Upper lobe of left lung (tissue), 6 donors: ENCODE data around the gene DDIAS. TPM values are rescaled to one million over a fixed set of nuclear protein-coding genes. Genes with fewer than 3 reads are reported as not detected.

Experiments
- ATAC-seq, 2 donors: fragments of 200-7000 bp; cut with Tn5 transposase; one replicate each; pipeline ENCODE4 v1.9.1; 2022; ENCODE audit warnings: mild to moderate bottlenecking in 2 of 2, moderate library complexity in 2 of 2; ENCODE audit not compliant: low FRiP score in 2 of 2
- DNase-seq, 2 donors: peaks; one replicate each; pipeline ENCODE4 v3.0.0-alpha.2; 2019 to 2020
- H3K27ac ChIP-seq, 4 donors: fragments of 200-600 bp; sonication (generic); one replicate each; pipeline ENCODE4 v1.5.1; 2016 to 2019
- H3K27me3 ChIP-seq, 4 donors: fragments of 200-600 bp; sonication (generic); one replicate each; pipeline ENCODE4 v1.5.1; 2017 to 2019
- H3K36me3 ChIP-seq, 4 donors: fragments of 200-600 bp; sonication (generic); one replicate each; pipeline ENCODE4 v1.5.1; 2016 to 2019
- H3K4me1 ChIP-seq, 4 donors: fragments of 200-600 bp; sonication (generic); one replicate each; pipeline ENCODE4 v1.5.1; 2018 to 2019
- H3K4me3 ChIP-seq, 4 donors: fragments of 200-600 bp; sonication (generic); one replicate each; pipeline ENCODE4 v1.5.1; 2017 to 2019; ENCODE audit warnings: mild to moderate bottlenecking in 2 of 4, moderate library complexity in 1 of 4
- H3K9me3 ChIP-seq, 4 donors: fragments of 200-600 bp; sonication (generic); one replicate each; pipeline ENCODE4 v1.5.1; 2018 to 2019
- CTCF ChIP-seq, 6 experiments: fragments of 450-650 bp in 4 of 6; fragments of 200-600 bp in 2 of 6; sonication (generic) in 2 of 6; IDR thresholded peaks; one replicate each; pipeline ENCODE4 v1.5.1; 2016 to 2019; ENCODE audit warnings: antibody characterized with exemption in 6 of 6
- EP300 ChIP-seq, 4 donors: sonication (generic); formaldehyde crosslinking; IDR thresholded peaks; one replicate each; pipeline ENCODE4 v1.5.1; 2017; ENCODE audit warnings: antibody characterized with exemption in 4 of 4, control low read depth in 2 of 4
- POLR2A ChIP-seq, 4 donors: fragments of 450-650 bp; IDR thresholded peaks; one replicate each; pipeline ENCODE4 v1.5.1; 2016 to 2017; ENCODE audit warnings: antibody characterized with exemption in 4 of 4, mild to moderate bottlenecking in 2 of 4
- POLR2AphosphoS5 ChIP-seq, 2 donors: sonication (generic); formaldehyde crosslinking; IDR thresholded peaks; one replicate each; pipeline ENCODE4 v1.5.1; 2017; ENCODE audit warnings: antibody characterized with exemption in 2 of 2
- WGBS, 2 donors: methylation state at CpG; one replicate each; pipeline ENCODE4 v1.1.5; 2017 to 2018; 5-methylcytosine and 5-hydroxymethylcytosine counted together
- total RNA-seq, 6 donors: library from RNA; depleted of rRNA in 4 of 6; stranded (reverse); fragments of >200 nt in 4 of 6; gene quantifications; one replicate each; pipeline versions ENCODE4 v1.1.0 to v1.2.1, GENCODE V29; 2016 to 2021
- donor health status: DM: no; HTN: no; CAD: no; lungs with moderate emphysema.
- donor health status: DM: no; HTN: yes; CAD: no; lungs with severe emphysema.

Gene DDIAS
- total RNA-seq, 6 donors from 2014 or later, result 1.3 to 5.6 (median 3.2) TPM; not detected in 2

GRCh38 chr11:82972103-82972502 is 70.6 kb downstream of the DDIAS start:
- TF ChIP-seq POLR2AphosphoS5 (IDR thresholded peaks at IDR 0.05) (no peak), POLR2A (IDR thresholded peaks at IDR 0.05) (no peak), EP300 (IDR thresholded peaks at IDR 0.05) (no peak), CTCF (IDR thresholded peaks at IDR 0.05) (no peak)
- WGBS, 2 donors, result 72 to 84% methylated on average over 1 of the region's 1 CpG
- H3K27ac ChIP-seq, result no peak overlapping the region

GRCh38 chr11:82974135-82974534 is 72.6 kb downstream of the DDIAS start:
- Histone ChIP-seq H3K9me3 (no peaks in the 10 kb centered on the region), H3K36me3 (no peaks in the 10 kb centered on the region), H3K27ac (no peak overlapping the region), H3K27me3 (no peaks in the 10 kb centered on the region), H3K4me3 (no peak overlapping the region), H3K4me1 (no peaks in the 10 kb centered on the region)
- WGBS, 2 donors, result 92 to 93% methylated on average over 2 of the region's 2 CpGs
- ATAC-seq (no peak), DNase-seq (no peak)
- TF ChIP-seq EP300 (IDR thresholded peaks at IDR 0.05) (no peak), CTCF (IDR thresholded peaks at IDR 0.05) (no peak), POLR2A (IDR thresholded peaks at IDR 0.05) (no peak), POLR2AphosphoS5 (IDR thresholded peaks at IDR 0.05) (no peak)

More at GRCh38 chr11:82972103-82972502, 70.6 kb downstream of the DDIAS start:
- Histone ChIP-seq H3K9me3 (no peaks in the 10 kb centered on the region), H3K4me1 (no peaks in the 10 kb centered on the region), H3K27me3 (no peaks in the 10 kb centered on the region), H3K36me3 (no peaks in the 10 kb centered on the region), H3K4me3 (peak overlapping the region in 1 of 4 donors; percentile 9)
- no peak for DNase-seq
- no peak for ATAC-seq

- no peak overlapping the region for H3K27ac ChIP-seq
- H3K9me3 ChIP-seq, result no peaks in the 10 kb centered on the region
- no peaks in the 10 kb centered on the region for H3K36me3 ChIP-seq
- H3K4me3 ChIP-seq, result no peak overlapping the region
- H3K4me1 ChIP-seq, result no peaks in the 10 kb centered on the region
- TF ChIP-seq CTCF (IDR thresholded peaks at IDR 0.05) (no peak), POLR2AphosphoS5 (IDR thresholded peaks at IDR 0.05) (no peak), EP300 (IDR thresholded peaks at IDR 0.05) (no peak), POLR2A (IDR thresholded peaks at IDR 0.05) (no peak)
- ATAC-seq (no peak), DNase-seq (no peak)
- H3K27me3 ChIP-seq, result no peaks in the 10 kb centered on the region
- 85 to 88% methylated on average over 2 of the region's 2 CpGs for WGBS, 2 donors
Observed at GRCh38 chr11:82974851-82975250, 73.3 kb downstream of the DDIAS start.

- Histone ChIP-seq H3K9me3 (no peaks in the 10 kb centered on the region), H3K27me3 (no peaks in the 10 kb centered on the region), H3K4me3 (no peak overlapping the region), H3K27ac (no peak overlapping the region), H3K4me1 (peaks cover 0 to 3% (median 0%) of the 10 kb centered on the region in 4 donors), H3K36me3 (no peaks in the 10 kb centered on the region)
- TF ChIP-seq CTCF (IDR thresholded peaks at IDR 0.05) (no peak), POLR2AphosphoS5 (IDR thresholded peaks at IDR 0.05) (no peak), EP300 (IDR thresholded peaks at IDR 0.05) (no peak), POLR2A (IDR thresholded peaks at IDR 0.05) (no peak)
- no peak for DNase-seq
- no peak for ATAC-seq
Observed at GRCh38 chr11:82975882-82976281, 74.3 kb downstream of the DDIAS start.

GRCh38 chr11:82976786-82977185 is 75.2 kb downstream of the DDIAS start:
- peaks cover 0 to 3% (median 0%) of the 10 kb centered on the region in 4 donors for H3K4me1 ChIP-seq
- H3K27ac ChIP-seq, result no peak overlapping the region
- TF ChIP-seq CTCF (IDR thresholded peaks at IDR 0.05) (no peak), POLR2A (IDR thresholded peaks at IDR 0.05) (no peak)
- H3K4me3 ChIP-seq, result no peak overlapping the region
- ATAC-seq (no peak), DNase-seq (no peak)
- no peaks in the 10 kb centered on the region for H3K9me3 ChIP-seq
- H3K36me3 ChIP-seq, result peaks cover 0 to 8% (median 3%) of the 10 kb centered on the region in 4 donors
- no peaks in the 10 kb centered on the region for H3K27me3 ChIP-seq
